H1 (cell line): Measurements from ENCODE around the gene ARHGEF2. TPM values are rescaled to one million over a fixed set of nuclear protein-coding genes. Genes with fewer than 3 reads are reported as not detected.

Experiments used
- ATF3 ChIP-seq: IDR thresholded peaks from 2 replicates; pipeline ENCODE4 v1.6.1; 2011; ENCODE audit warnings: low read depth, mild to moderate bottlenecking, low read length; ENCODE audit not compliant: insufficient read depth
- HDAC2 ChIP-seq, 2 experiments: fragments of 300-600 bp in 1 of 2; sonication (generic) in 1 of 2; IDR thresholded peaks; 2 replicates each; pipeline ENCODE4 v1.6.1; 2011 to 2012; ENCODE audit warnings: low read depth in 2 of 2, low read length in 2 of 2, mild to moderate bottlenecking in 2 of 2, moderate library complexity in 2 of 2, borderline replicate concordance in 1 of 2, inconsistent platforms in 1 of 2
- JUND ChIP-seq: IDR thresholded peaks from 2 replicates; pipeline ENCODE4 v1.6.1; 2011; ENCODE audit warnings: mild to moderate bottlenecking, improper control_type of control experiment, low read length
- POLR2A ChIP-seq, 2 experiments: IDR thresholded peaks; 1 replicate in 1 of 2; 2 replicates in 1 of 2; pipeline ENCODE4 v1.6.1; 2011; ENCODE audit warnings: low read depth in 2 of 2, low read length in 2 of 2, mild to moderate bottlenecking in 2 of 2; ENCODE audit errors: control extremely low read depth in 1 of 2
- POLR2AphosphoS5 ChIP-seq: IDR thresholded peaks from 2 replicates; pipeline ENCODE4 v1.6.1; 2011; ENCODE audit warnings: low read depth, low read length
- RNF2 ChIP-seq: fragments of 200-900, 300-1000 bp; sonication (generic); IDR thresholded peaks from 2 replicates; pipeline ENCODE4 v1.7.1; 2016; ENCODE audit warnings: borderline replicate concordance, low read depth, mild to moderate bottlenecking, antibody characterized with exemption, low read length; ENCODE audit not compliant: poor library complexity, severe bottlenecking; ENCODE audit errors: missing control alignments
- SP4 ChIP-seq: IDR thresholded peaks from 2 replicates; pipeline ENCODE4 v1.6.1; 2012; ENCODE audit warnings: low read length, inconsistent platforms
- SRF ChIP-seq: IDR thresholded peaks from 2 replicates; pipeline ENCODE4 v1.6.1; 2011; ENCODE audit warnings: mild to moderate bottlenecking, low read depth, low read length, moderate library complexity
- USF2 ChIP-seq: IDR thresholded peaks from 2 replicates; pipeline ENCODE4 v1.6.1; 2011; ENCODE audit warnings: low read length, improper control_type of control experiment
- polyA plus RNA-seq, 7 experiments: library from polyadenylated mRNA; depleted of rRNA in 3 of 7; stranded (reverse) in 5 of 7; unstranded in 2 of 7; fragments of >200 nt in 5 of 7; fragments of 200-250 nt in 2 of 7; gene quantifications; 1 replicate in 5 of 7; 2 replicates in 1 of 7; 4 replicates in 1 of 7; pipeline versions ENCODE4 v1.2.1 to v1.2.3, GENCODE V29; 2011 to 2013; ENCODE audit warnings: missing spikeins in 2 of 7, mixed read lengths in 2 of 7
- total RNA-seq: library from RNA; stranded (reverse); fragmentation: NEBNext Ultra II Directional; extraction: Animal tissue kit (Norgen Biotek cat#: 25700); gene quantifications from 2 replicates; pipeline ENCODE4 v1.2.1, GENCODE V29; 2021

The ARHGEF2 gene
- total and polyA plus RNA-seq, 2 of the 8 experiments (the other 6 are each of a cell fraction or from before 2014, with no cell fraction given), result 42.7 to 80.5 TPM

- TF ChIP-seq ATF3 (no peak), POLR2A (IDR thresholded peaks at IDR 0.05; ENCODE audit: control extremely low read depth in 1 of 2, low read depth in 2 of 2, low read length in 2 of 2) (no peak), USF2 (no peak), SRF (no peak), HDAC2 (IDR thresholded peaks at IDR 0.05; ENCODE audit: borderline replicate concordance in 1 of 2, low read depth in 2 of 2, low read length in 2 of 2) (no peak), SP4 (no peak), JUND (no peak), RNF2 (no peak), POLR2AphosphoS5 (no peak)
- TF ChIP-seq, all 59 proteins: peak for 0
Measured at GRCh38 chr1:156004843-156005584, 26.7 kb upstream of the ARHGEF2 start (continued).
